HCT116 (cell line): Measurements from ENCODE around the gene SORCS2. TPM values are rescaled to one million over a fixed set of nuclear protein-coding genes. Genes with fewer than 3 reads are reported as not detected.

Experiments used
- ATAC-seq: fragments of 200-7000 bp; cut with Tn5 transposase; 2 replicates; pipeline ENCODE4 v1.9.1; 2020; ENCODE audit warnings: mild to moderate bottlenecking, moderate library complexity
- BruUV-seq: library from RNA; stranded (reverse); fragments of 400-500 nt; replicated peaks from 2 replicates; lab custom pipeline; 2021; lab: Mats Ljungman, UMichigan
- CTCF ChIA-PET: fragments of 300-600 bp; sonication (Branson Sonifier 250); formaldehyde crosslinking; loops from one replicate; lab custom pipeline; 2021; ENCODE audit warnings: antibody characterized with exemption; lab: Charles Lee
- POLR2A ChIA-PET: fragments of 300-600, 350-600 bp; sonication (Branson Sonifier 250); formaldehyde crosslinking; loops from one replicate; lab custom pipeline; 2021; ENCODE audit warnings: antibody characterized with exemption; lab: Charles Lee
- RAD21 ChIA-PET, 2 experiments: fragments of 300-600 bp; sonication (Branson Sonifier 250); formaldehyde crosslinking; loops; one replicate each; lab custom pipeline; 2023; ENCODE audit warnings: low total read pairs in 2 of 2; ENCODE audit not compliant: uncharacterized antibody in 2 of 2, unreplicated experiment in 2 of 2, low non-redundant PET in 1 of 2; lab: Charles Lee
- DNase-seq: peaks from one replicate; pipeline ENCODE4 v3.0.0-alpha.2; 2010; ENCODE audit warnings: low read depth, low spot score
- H2AFZ ChIP-seq: fragments of 200-600 bp; shearing (Covaris generic), sonication (generic); 2 replicates; pipeline ENCODE4 v1.6.1; 2017; ENCODE audit warnings: low read depth, mixed run types, mixed read lengths, antibody characterized with exemption, low read length; ENCODE audit not compliant: poor library complexity, severe bottlenecking
- H3K27ac ChIP-seq: 2 replicates; pipeline ENCODE4 v1.5.1; 2012; ENCODE audit warnings: low read depth, low read length
- H3K27me3 ChIP-seq: fragments of 200-600 bp; sonication (generic); 2 replicates; pipeline ENCODE4 v1.6.1; 2016; ENCODE audit warnings: mixed run types, low read length, mixed read lengths; ENCODE audit not compliant: insufficient read depth
- H3K36me3 ChIP-seq, 2 experiments: fragments of 200-500 bp in 1 of 2; fragments of 200-600 bp in 1 of 2; sonication (Bioruptor generic) in 1 of 2; sonication (generic) in 1 of 2; 2 replicates each; pipeline versions ENCODE4 v1.5.1 to v1.6.1; 2014 to 2016; ENCODE audit warnings: low read length in 2 of 2, inconsistent platforms in 1 of 2, mixed read lengths in 1 of 2, mixed run types in 1 of 2; ENCODE audit not compliant: insufficient read depth in 2 of 2, control insufficient read depth in 1 of 2
- H3K4me1 ChIP-seq, 2 experiments: fragments of 200-600 bp in 1 of 2; sonication (generic) in 1 of 2; 2 replicates each; pipeline versions ENCODE4 v1.5.1 to v1.6.1; 2012 to 2017; ENCODE audit warnings: low read length in 2 of 2, inconsistent platforms in 1 of 2, mild to moderate bottlenecking in 1 of 2, mixed read lengths in 1 of 2, mixed run types in 1 of 2, moderate library complexity in 1 of 2; ENCODE audit not compliant: insufficient read depth in 2 of 2, control insufficient read depth in 1 of 2
- H3K4me2 ChIP-seq: fragments of 200-600 bp; sonication (generic); 2 replicates; pipeline ENCODE4 v1.6.1; 2017; ENCODE audit warnings: mixed run types, low read length, mixed read lengths
- H3K4me3 ChIP-seq, 2 experiments: fragments of 200-600 bp in 1 of 2; sonication (generic) in 1 of 2; replicated peaks in 1 of 2; 2 replicates each; pipeline ENCODE4 v1.5.1; 2011 to 2016; ENCODE audit warnings: low read length in 2 of 2, control low read depth in 1 of 2, low read depth in 1 of 2, mild to moderate bottlenecking in 1 of 2, mixed read lengths in 1 of 2, mixed run types in 1 of 2
- H3K79me2 ChIP-seq: fragments of 200-600 bp; sonication (generic); 2 replicates; pipeline ENCODE4 v1.6.1; 2017; ENCODE audit warnings: mild to moderate bottlenecking, mixed run types, low read length, moderate library complexity, mixed read lengths; ENCODE audit not compliant: insufficient read depth
- H3K9ac ChIP-seq: fragments of 200-600 bp; sonication (generic); 2 replicates; pipeline ENCODE4 v1.6.1; 2016; ENCODE audit warnings: low read length, mixed read lengths
- H3K9me2 ChIP-seq: fragments of 200-600 bp; sonication (generic), shearing (Covaris generic); 2 replicates; pipeline ENCODE4 v1.6.1; 2017; ENCODE audit warnings: mixed run types, mild to moderate bottlenecking, moderate library complexity; ENCODE audit not compliant: insufficient read depth
- H3K9me3 ChIP-seq, 2 experiments: fragments of 200-500 bp in 1 of 2; fragments of 200-600 bp in 1 of 2; sonication (Bioruptor generic) in 1 of 2; sonication (generic) in 1 of 2; 2 replicates each; pipeline ENCODE4 v1.6.1; 2014 to 2017; ENCODE audit warnings: low read length in 2 of 2, mixed read lengths in 2 of 2, inconsistent platforms in 1 of 2, low read depth in 1 of 2, mild to moderate bottlenecking in 1 of 2, mixed run types in 1 of 2, moderate library complexity in 1 of 2; ENCODE audit not compliant: control insufficient read depth in 1 of 2, insufficient read depth in 1 of 2
- H4K20me1 ChIP-seq: fragments of 200-600 bp; sonication (generic), shearing (Covaris generic); 2 replicates; pipeline ENCODE4 v1.6.1; 2017; ENCODE audit warnings: mixed run types, mild to moderate bottlenecking, moderate library complexity; ENCODE audit not compliant: insufficient read depth
- CBX3 ChIP-seq: IDR thresholded peaks from 2 replicates; pipeline ENCODE4 v1.6.1; 2012; ENCODE audit warnings: low read depth
- CEBPB ChIP-seq: IDR thresholded peaks from 2 replicates; pipeline ENCODE4 v1.6.1; 2012; ENCODE audit warnings: low read depth
- EGR1 ChIP-seq: IDR thresholded peaks from 2 replicates; pipeline ENCODE4 v1.6.1; 2012; ENCODE audit warnings: low read depth
- EZH2 ChIP-seq: fragments of 200-600 bp; sonication (generic); IDR thresholded peaks from 2 replicates; pipeline ENCODE4 v1.6.1; 2017; ENCODE audit warnings: antibody characterized with exemption, mixed run types
- EZH2phosphoT487 ChIP-seq: fragments of 200-600 bp; IDR thresholded peaks from 2 replicates; pipeline ENCODE4 v1.6.1; 2018; ENCODE audit warnings: antibody characterized with exemption, borderline replicate concordance
- FOSL1 ChIP-seq: IDR thresholded peaks from 2 replicates; pipeline ENCODE4 v1.6.1; 2012; ENCODE audit warnings: low read depth
- JUND ChIP-seq: IDR thresholded peaks from 2 replicates; pipeline ENCODE4 v1.6.1; 2012
- POLR2A ChIP-seq: IDR thresholded peaks from 2 replicates; pipeline ENCODE4 v1.7.0; 2011; ENCODE audit warnings: borderline replicate concordance; ENCODE audit not compliant: insufficient read depth, insufficient read length; ENCODE audit errors: extremely low read depth
- POLR2AphosphoS5 ChIP-seq: IDR thresholded peaks from 2 replicates; pipeline ENCODE4 v1.6.1; 2011; ENCODE audit warnings: mild to moderate bottlenecking, low read depth, low read length, moderate library complexity
- RAD21 ChIP-seq: IDR thresholded peaks from 2 replicates; pipeline ENCODE4 v1.6.1; 2012; ENCODE audit warnings: low read depth, mild to moderate bottlenecking
- SIN3A ChIP-seq: IDR thresholded peaks from 2 replicates; pipeline ENCODE4 v1.6.1; 2012; ENCODE audit warnings: low read depth
- SP1 ChIP-seq: IDR thresholded peaks from 2 replicates; pipeline ENCODE4 v1.6.1; 2012; ENCODE audit warnings: low read depth
- SRF ChIP-seq: IDR thresholded peaks from 2 replicates; pipeline ENCODE4 v1.6.1; 2012; ENCODE audit warnings: low read depth
- ZFX ChIP-seq: fragments of 450-650 bp; IDR thresholded peaks from 2 replicates; pipeline ENCODE4 v1.6.1; 2017
- ZNF274 ChIP-seq: fragments of 200-500 bp; sonication (Bioruptor generic); IDR thresholded peaks from 2 replicates; pipeline ENCODE4 v1.6.1; 2014; ENCODE audit warnings: mild to moderate bottlenecking, low read depth, low read length, inconsistent platforms
- intact Hi-C: fragments of 100-400 bp; cut with micrococcal nuclease; formaldehyde crosslinking; loops from 2 replicates; pipeline ENCODE4 v1.10.0; 2022
- total RNA-seq: library from RNA; stranded (reverse); gene quantifications from one replicate; pipeline ENCODE4 v1.2.1, GENCODE V29; 2021; ENCODE audit not compliant: unreplicated experiment
- TF ChIP-seq, protein P1 (sequence below): IDR thresholded peaks from 2 replicates; pipeline ENCODE4 v1.6.1; 2012; ENCODE audit warnings: low read depth
- TF ChIP-seq, protein P2 (sequence below): IDR thresholded peaks from 2 replicates; pipeline ENCODE4 v1.6.1; 2012

The SORCS2 gene
- total RNA-seq, 1 experiment from 2014 or later: 0.37 TPM

DNA sequence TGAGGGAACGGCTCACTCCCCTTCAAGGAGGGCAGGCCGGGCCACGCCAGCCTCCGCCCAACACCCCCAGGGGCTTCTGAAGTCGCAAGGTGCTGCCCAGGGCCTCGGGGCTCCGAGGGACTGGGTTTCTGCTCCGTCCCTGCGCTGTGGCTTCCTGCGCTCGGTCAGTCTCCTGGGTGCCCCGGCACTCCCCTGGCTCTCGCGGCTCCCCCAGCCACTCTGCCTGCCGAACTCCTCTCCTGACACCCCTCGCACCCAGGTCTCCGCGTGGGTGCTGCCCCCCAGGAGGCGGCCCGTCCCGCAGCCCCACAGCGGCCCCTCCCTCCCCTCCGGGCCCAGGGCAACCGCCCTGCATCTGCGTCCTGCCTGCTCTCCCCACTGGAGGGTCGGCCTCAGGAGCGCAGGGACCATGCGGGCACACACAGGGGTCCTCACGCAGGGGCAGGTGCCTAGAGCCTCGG, 595.4 kb downstream of the SORCS2 start:
- H3K79me2 ChIP-seq: no peaks in the 10 kb centered on the region

DNA sequence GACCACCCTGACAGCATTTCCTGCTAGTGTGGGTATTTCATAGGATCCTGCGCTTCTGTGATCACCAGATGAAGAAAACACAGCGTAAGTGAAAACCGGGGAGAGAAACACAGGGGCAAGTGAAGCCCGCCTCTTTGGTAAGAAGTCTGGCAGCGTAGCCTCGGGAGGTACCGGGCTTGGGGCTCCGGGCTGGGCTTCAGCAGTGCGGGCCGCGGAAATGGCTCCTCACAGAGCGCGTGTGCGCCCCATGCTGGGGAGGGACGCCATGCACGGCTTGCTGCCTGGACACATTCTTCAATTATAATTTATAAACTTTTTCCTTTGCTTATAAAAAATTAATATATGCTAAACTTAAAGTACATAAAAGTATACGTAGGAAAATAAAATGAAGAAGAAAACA, 595.9 kb downstream of the SORCS2 start:
- no TSS peak for BruUV-seq
- intact Hi-C loops: no loop called here
- TF ChIP-seq JUND (no peak), SIN3A (no peak), POLR2A (no peak), EZH2 (no peak), SP1 (no peak), CEBPB (no peak), CBX3 (no peak), EGR1 (no peak), ZNF274 (no peak), POLR2AphosphoS5 (no peak), FOSL1 (no peak), ZFX (no peak), RAD21 (no peak), SRF (no peak), EZH2phosphoT487 (no peak)
- TF ChIP-seq, protein P1, sequence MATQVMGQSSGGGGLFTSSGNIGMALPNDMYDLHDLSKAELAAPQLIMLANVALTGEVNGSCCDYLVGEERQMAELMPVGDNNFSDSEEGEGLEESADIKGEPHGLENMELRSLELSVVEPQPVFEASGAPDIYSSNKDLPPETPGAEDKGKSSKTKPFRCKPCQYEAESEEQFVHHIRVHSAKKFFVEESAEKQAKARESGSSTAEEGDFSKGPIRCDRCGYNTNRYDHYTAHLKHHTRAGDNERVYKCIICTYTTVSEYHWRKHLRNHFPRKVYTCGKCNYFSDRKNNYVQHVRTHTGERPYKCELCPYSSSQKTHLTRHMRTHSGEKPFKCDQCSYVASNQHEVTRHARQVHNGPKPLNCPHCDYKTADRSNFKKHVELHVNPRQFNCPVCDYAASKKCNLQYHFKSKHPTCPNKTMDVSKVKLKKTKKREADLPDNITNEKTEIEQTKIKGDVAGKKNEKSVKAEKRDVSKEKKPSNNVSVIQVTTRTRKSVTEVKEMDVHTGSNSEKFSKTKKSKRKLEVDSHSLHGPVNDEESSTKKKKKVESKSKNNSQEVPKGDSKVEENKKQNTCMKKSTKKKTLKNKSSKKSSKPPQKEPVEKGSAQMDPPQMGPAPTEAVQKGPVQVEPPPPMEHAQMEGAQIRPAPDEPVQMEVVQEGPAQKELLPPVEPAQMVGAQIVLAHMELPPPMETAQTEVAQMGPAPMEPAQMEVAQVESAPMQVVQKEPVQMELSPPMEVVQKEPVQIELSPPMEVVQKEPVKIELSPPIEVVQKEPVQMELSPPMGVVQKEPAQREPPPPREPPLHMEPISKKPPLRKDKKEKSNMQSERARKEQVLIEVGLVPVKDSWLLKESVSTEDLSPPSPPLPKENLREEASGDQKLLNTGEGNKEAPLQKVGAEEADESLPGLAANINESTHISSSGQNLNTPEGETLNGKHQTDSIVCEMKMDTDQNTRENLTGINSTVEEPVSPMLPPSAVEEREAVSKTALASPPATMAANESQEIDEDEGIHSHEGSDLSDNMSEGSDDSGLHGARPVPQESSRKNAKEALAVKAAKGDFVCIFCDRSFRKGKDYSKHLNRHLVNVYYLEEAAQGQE: no peak
- TF ChIP-seq, protein P2, sequence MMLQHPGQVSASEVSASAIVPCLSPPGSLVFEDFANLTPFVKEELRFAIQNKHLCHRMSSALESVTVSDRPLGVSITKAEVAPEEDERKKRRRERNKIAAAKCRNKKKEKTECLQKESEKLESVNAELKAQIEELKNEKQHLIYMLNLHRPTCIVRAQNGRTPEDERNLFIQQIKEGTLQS: no peak

More for the DNA sequence above, 595.4 kb downstream of the SORCS2 start:
- Histone ChIP-seq H3K4me3 (no peak overlapping the region), H3K27me3 (no peaks in the 10 kb centered on the region), H4K20me1 (no peaks in the 10 kb centered on the region), H3K4me1 (no peaks in the 10 kb centered on the region), H3K27ac (no peak overlapping the region), H3K9ac (no peak overlapping the region), H3K36me3 (no peaks in the 10 kb centered on the region), H3K9me2 (no peaks in the 10 kb centered on the region), H2AFZ (no peak overlapping the region), H3K4me2 (no peak overlapping the region), H3K9me3 (no peaks in the 10 kb centered on the region)
- intact Hi-C loops: no loop called here
- ChIA-PET RAD21 (no interaction called here), POLR2A (no interaction called here), CTCF (no interaction called here)
- ATAC-seq (no peak), DNase-seq (no peak)
- TF ChIP-seq, protein P2: no peak
- TF ChIP-seq EZH2phosphoT487: no peak
- BruUV-seq: no TSS peak

More for the DNA sequence above, 595.9 kb downstream of the SORCS2 start:
- DNase-seq: no peak
- H3K9me2 ChIP-seq: no peaks in the 10 kb centered on the region
- no peaks in the 10 kb centered on the region for H3K4me1 ChIP-seq
- ChIA-PET RAD21 (no interaction called here), CTCF (no interaction called here), POLR2A (no interaction called here)
- no peak overlapping the region for H2AFZ ChIP-seq
- no peaks in the 10 kb centered on the region for H3K36me3 ChIP-seq
- no peaks in the 10 kb centered on the region for H3K79me2 ChIP-seq
- H3K9me3 ChIP-seq: no peaks in the 10 kb centered on the region
- no peaks in the 10 kb centered on the region for H4K20me1 ChIP-seq
- no peaks in the 10 kb centered on the region for H3K27me3 ChIP-seq
- no peak overlapping the region for H3K27ac ChIP-seq
- no peak for ATAC-seq
- no peak overlapping the region for H3K4me3 ChIP-seq
- H3K4me2 ChIP-seq: no peak overlapping the region
- H3K9ac ChIP-seq: no peak overlapping the region
